H9 (cell line): Measurements from ENCODE around the gene SIK2. TPM values are rescaled to one million over a fixed set of nuclear protein-coding genes. Genes with fewer than 3 reads are reported as not detected.

Experiments
- DNase-seq: peaks from one replicate; pipeline ENCODE4 v3.0.0-alpha.2; 2017
- H2AFZ ChIP-seq: one replicate; pipeline ENCODE4 v1.6.1; 2013; ENCODE audit warnings: mild to moderate bottlenecking, low read length, control low read depth, moderate library complexity
- H2AK5ac ChIP-seq: 2 replicates; pipeline ENCODE4 v1.6.1; 2013; ENCODE audit warnings: low read length, control low read depth, mixed read lengths; ENCODE audit not compliant: insufficient read length
- H2BK120ac ChIP-seq: one replicate; pipeline ENCODE4 v1.6.1; 2013; ENCODE audit warnings: low read depth, mild to moderate bottlenecking, low read length, control low read depth, inconsistent platforms; ENCODE audit not compliant: poor library complexity, severe bottlenecking
- H2BK12ac ChIP-seq: 2 replicates; pipeline ENCODE4 v1.6.1; 2013; ENCODE audit warnings: low read length, control low read depth, mixed read lengths, low read depth; ENCODE audit not compliant: insufficient read length
- H2BK15ac ChIP-seq: 2 replicates; pipeline ENCODE4 v1.6.1; 2013; ENCODE audit warnings: low read depth, low read length, control low read depth
- H2BK20ac ChIP-seq: one replicate; pipeline ENCODE4 v1.6.1; 2013; ENCODE audit warnings: low read depth, mild to moderate bottlenecking, low read length, control low read depth, inconsistent platforms; ENCODE audit not compliant: poor library complexity, severe bottlenecking
- H2BK5ac ChIP-seq: 2 replicates; pipeline ENCODE4 v1.6.1; 2013; ENCODE audit warnings: low read length, control low read depth, mixed read lengths; ENCODE audit not compliant: insufficient read length
- H3K14ac ChIP-seq: 2 replicates; pipeline ENCODE4 v1.6.1; 2013; ENCODE audit warnings: low read length, control low read depth; ENCODE audit not compliant: insufficient read depth
- H3K18ac ChIP-seq: 2 replicates; pipeline ENCODE4 v1.6.1; 2013; ENCODE audit warnings: low read depth, mild to moderate bottlenecking, mixed read lengths, low read length, control low read depth; ENCODE audit not compliant: insufficient read length
- H3K23ac ChIP-seq: 2 replicates; pipeline ENCODE4 v1.6.1; 2013; ENCODE audit warnings: low read length, control low read depth, mixed read lengths, low read depth; ENCODE audit not compliant: insufficient read length
- H3K23me2 ChIP-seq: 2 replicates; pipeline ENCODE4 v1.6.1; 2013; ENCODE audit warnings: low read depth, mild to moderate bottlenecking, mixed read lengths, low read length, control low read depth; ENCODE audit not compliant: insufficient read length, poor library complexity, severe bottlenecking
- H3K27ac ChIP-seq: 2 replicates; pipeline ENCODE4 v1.5.1; 2013; ENCODE audit warnings: low read length, control low read depth, mixed read lengths, low read depth; ENCODE audit not compliant: insufficient read length
- H3K27me3 ChIP-seq: 2 replicates; pipeline ENCODE4 v1.6.1; 2013; ENCODE audit warnings: low read length, control low read depth, inconsistent platforms; ENCODE audit not compliant: insufficient read depth
- H3K4ac ChIP-seq: 2 replicates; pipeline ENCODE4 v1.6.1; 2013; ENCODE audit warnings: low read depth, mild to moderate bottlenecking, control low read depth, inconsistent platforms, low read length, moderate library complexity
- H3K4me1 ChIP-seq: 2 replicates; pipeline ENCODE4 v1.6.1; 2013; ENCODE audit warnings: low read length, control low read depth, inconsistent platforms; ENCODE audit not compliant: insufficient read depth
- H3K4me2 ChIP-seq: 2 replicates; pipeline ENCODE4 v1.6.1; 2013; ENCODE audit warnings: low read length, control low read depth, mixed read lengths; ENCODE audit not compliant: insufficient read length, insufficient read depth
- H3K56ac ChIP-seq: 2 replicates; pipeline ENCODE4 v1.6.1; 2013; ENCODE audit warnings: low read depth, mild to moderate bottlenecking, mixed read lengths, low read length, control low read depth; ENCODE audit not compliant: insufficient read length
- H3K79me1 ChIP-seq: 2 replicates; pipeline ENCODE4 v1.6.1; 2013; ENCODE audit warnings: low read depth, mild to moderate bottlenecking, moderate library complexity, low read length, control low read depth, inconsistent platforms; ENCODE audit not compliant: insufficient read depth, poor library complexity, severe bottlenecking
- H3K79me2 ChIP-seq: 2 replicates; pipeline ENCODE4 v1.6.1; 2013; ENCODE audit warnings: low read length, control low read depth, inconsistent platforms; ENCODE audit not compliant: insufficient read depth
- H3K9ac ChIP-seq: 2 replicates; pipeline ENCODE4 v1.6.1; 2013; ENCODE audit warnings: low read length, control low read depth, mixed read lengths; ENCODE audit not compliant: insufficient read length; ENCODE audit errors: extremely low read depth
- H3K9me3 ChIP-seq: one replicate; pipeline ENCODE4 v1.6.1; 2013; ENCODE audit warnings: low read depth, low read length, inconsistent platforms; ENCODE audit not compliant: control insufficient read depth
- H3T11ph ChIP-seq: one replicate; pipeline ENCODE4 v1.6.1; 2013; ENCODE audit warnings: mild to moderate bottlenecking, low read length, control low read depth, inconsistent platforms
- H4K20me1 ChIP-seq: one replicate; pipeline ENCODE4 v1.6.1; 2013; ENCODE audit not compliant: control insufficient read depth, insufficient read length, insufficient read depth
- H4K5ac ChIP-seq: 2 replicates; pipeline ENCODE4 v1.6.1; 2013; ENCODE audit warnings: low read depth, mild to moderate bottlenecking, mixed read lengths, low read length, control low read depth; ENCODE audit not compliant: insufficient read length
- H4K8ac ChIP-seq: replicated peaks from 2 replicates; pipeline ENCODE4 v1.6.1; 2013; ENCODE audit warnings: low read length, control low read depth, mixed read lengths, low read depth; ENCODE audit not compliant: insufficient read length
- H4K91ac ChIP-seq: 2 replicates; pipeline ENCODE4 v1.6.1; 2013; ENCODE audit warnings: low read depth, mild to moderate bottlenecking, moderate library complexity, mixed read lengths, low read length, control low read depth; ENCODE audit not compliant: insufficient read length
- H3K27ac Mint-ChIP-seq, 3 experiments: 2 replicates in 2 of 3; 3 replicates in 1 of 3; pipeline ENCODE4 v1.8.0; 2020 to 2021; ENCODE audit warnings: mixed read lengths in 3 of 3, mild to moderate bottlenecking in 1 of 3, moderate library complexity in 1 of 3
- H3K27me3 Mint-ChIP-seq: 2 replicates; pipeline ENCODE4 v1.8.0; 2021; ENCODE audit warnings: low read depth, mild to moderate bottlenecking, moderate library complexity, mixed read lengths
- H3K36me3 Mint-ChIP-seq, 3 experiments: 2 replicates in 2 of 3; 3 replicates in 1 of 3; pipeline ENCODE4 v1.8.0; 2020 to 2021; ENCODE audit warnings: low read depth in 3 of 3, mixed read lengths in 3 of 3; ENCODE audit not compliant: insufficient read depth in 1 of 3
- H3K4me1 Mint-ChIP-seq, 2 experiments: 2 replicates each; pipeline ENCODE4 v1.8.0; 2020; ENCODE audit warnings: mixed read lengths in 2 of 2
- H3K4me3 Mint-ChIP-seq, 2 experiments: 2 replicates in 1 of 2; 3 replicates in 1 of 2; pipeline ENCODE4 v1.8.0; 2020 to 2021; ENCODE audit warnings: mild to moderate bottlenecking in 2 of 2, mixed read lengths in 2 of 2, moderate library complexity in 1 of 2
- H3K9me3 Mint-ChIP-seq, 2 experiments: 2 replicates in 1 of 2; 3 replicates in 1 of 2; pipeline ENCODE4 v1.8.0; 2020; ENCODE audit warnings: mild to moderate bottlenecking in 2 of 2, mixed read lengths in 2 of 2, moderate library complexity in 1 of 2
- CTCF ChIP-seq: fragments of 200-600 bp; sonication (generic); conservative IDR thresholded peaks from 3 replicates; pipeline ENCODE4 v1.8.0; 2021; ENCODE audit warnings: antibody characterized with exemption, mild to moderate bottlenecking
- WGBS: extraction: QIAGEN DNeasy Blood & Tissue Kit; methylation state at CpG from one replicate; pipeline ENCODE4 v1.1.7; 2013; ENCODE audit warnings: missing lambda C conversion rate, low lambda C conversion rate, mixed read lengths; ENCODE audit not compliant: insufficient read length; ENCODE audit errors: extremely low coverage; 5-methylcytosine and 5-hydroxymethylcytosine counted together
- total RNA-seq: library from RNA; stranded (reverse); gene quantifications from 2 replicates; pipeline ENCODE4 v1.2.1, GENCODE V29; 2021

The SIK2 gene
- total RNA-seq, 1 experiment from 2014 or later = 7.5 TPM

GRCh38 chr11:111631666-111632039 is 29.4 kb downstream of the SIK2 start:
- Histone ChIP-seq H3K79me1 (no peaks in the 10 kb centered on the region), H3K4me1 (no peaks in the 10 kb centered on the region), H4K91ac (no peak overlapping the region), H2BK15ac (no peak overlapping the region), H3K23me2 (no peaks in the 10 kb centered on the region), H3K9ac (no peak overlapping the region), H2BK20ac (no peak overlapping the region), H3K27ac (no peak overlapping the region), H2AFZ (no peak overlapping the region), H3K23ac (no peak overlapping the region), H3T11ph (no peak overlapping the region), H3K4me2 (no peak overlapping the region), H2BK5ac (no peak overlapping the region), H3K79me2 (no peaks in the 10 kb centered on the region), H3K4ac (no peak overlapping the region), H4K5ac (no peak overlapping the region), H3K14ac (no peak overlapping the region), H4K8ac (no peak overlapping the region), H3K27me3 (no peaks in the 10 kb centered on the region), H3K18ac (no peak overlapping the region), H2AK5ac (no peak overlapping the region), H3K9me3 (no peaks in the 10 kb centered on the region), H2BK120ac (no peak overlapping the region), H2BK12ac (no peak overlapping the region), H4K20me1 (no peaks in the 10 kb centered on the region), H3K56ac (no peak overlapping the region)
- H3K4me3 Mint-ChIP-seq = no peak overlapping the region
- no peak for TF ChIP-seq CTCF
- no peak overlapping the region for H3K27ac Mint-ChIP-seq
- no peaks in the 10 kb centered on the region for H3K9me3 Mint-ChIP-seq
- WGBS = no CpG with 5 or more reads among the region's 3 CpGs
- peaks cover 0 to 3% of the 10 kb centered on the region in 2 experiments; a peak in 2 of 4 replicates for H3K4me1 Mint-ChIP-seq
- no peak for DNase-seq
- no peaks in the 10 kb centered on the region for H3K27me3 Mint-ChIP-seq
- H3K36me3 Mint-ChIP-seq = no peaks in the 10 kb centered on the region
